ENCODE results near the gene SIPA1L3.
"Not testable (repeated sequence)": the region's sequence is repeated elsewhere in the genome, so short reads cannot be mapped to it uniquely, and the experiment has no call there.

SIPA1L3 gene

DNA sequence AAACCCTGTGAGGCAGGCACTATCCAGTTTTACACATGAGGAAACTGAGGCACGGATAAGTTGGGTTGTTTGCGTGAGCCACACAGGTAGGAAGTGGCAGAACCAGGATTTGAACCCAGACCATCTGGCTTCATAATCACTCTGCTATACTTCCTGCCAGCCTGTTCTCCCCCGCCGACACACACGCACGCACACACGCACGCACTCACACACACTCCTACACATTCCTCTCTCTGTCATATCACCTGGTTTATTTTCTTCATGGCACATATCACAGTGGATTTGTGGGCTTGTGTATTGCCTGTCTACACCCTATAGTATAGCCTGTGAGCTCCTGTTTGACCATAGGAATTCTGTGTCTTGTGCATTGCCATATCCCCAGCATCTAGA is 140.0 kb downstream of the SIPA1L3 start:
- no peak for DNase-seq

DNA sequence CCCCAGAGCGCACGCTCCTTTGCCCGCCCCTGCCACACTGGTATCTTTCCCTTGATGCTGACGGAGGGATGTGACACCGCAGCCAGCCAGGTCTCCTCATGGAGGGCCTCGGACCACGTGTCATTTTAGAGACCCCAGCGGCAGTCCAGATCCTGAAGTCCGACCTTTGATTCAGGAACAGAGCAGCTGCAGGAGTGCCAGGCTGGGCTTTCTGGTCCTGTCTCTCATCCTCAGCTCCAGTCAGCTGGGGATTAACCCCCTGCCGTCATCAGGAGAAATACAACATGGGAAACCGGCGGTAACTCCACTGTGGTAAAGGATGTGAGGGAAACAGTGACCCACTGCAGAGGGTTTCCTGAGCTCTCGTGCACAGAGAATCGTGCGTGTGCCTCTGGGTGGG is 140.6 kb downstream of the SIPA1L3 start:
- no peak for DNase-seq

DNA sequence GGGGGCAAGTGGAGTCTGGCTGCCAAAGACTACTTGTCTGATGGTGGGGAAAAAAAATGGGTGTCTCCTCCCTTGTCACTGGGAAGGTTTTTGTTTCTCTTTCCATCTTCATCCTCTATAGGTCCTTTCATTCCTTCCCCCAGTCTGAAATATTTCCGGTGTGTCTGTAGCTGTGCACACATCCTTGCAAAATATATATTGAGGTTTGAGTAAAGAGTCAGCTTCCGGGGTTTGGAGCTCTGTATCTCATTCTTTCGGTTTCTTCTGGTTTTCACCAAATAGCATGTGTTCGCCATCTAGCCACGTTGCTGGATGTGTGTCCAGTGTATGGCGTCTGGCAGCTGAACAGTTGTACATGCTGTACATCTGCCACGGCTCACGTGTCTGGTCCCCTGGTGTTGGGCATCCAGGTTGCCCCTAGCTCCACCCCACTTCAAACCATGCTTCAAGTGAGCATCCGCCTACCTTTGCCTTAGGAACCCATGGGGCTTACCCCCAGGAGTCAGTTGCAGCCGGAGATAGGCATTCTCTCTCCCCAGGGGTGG is 142.2 kb downstream of the SIPA1L3 start:
- no peak for DNase-seq

DNA sequence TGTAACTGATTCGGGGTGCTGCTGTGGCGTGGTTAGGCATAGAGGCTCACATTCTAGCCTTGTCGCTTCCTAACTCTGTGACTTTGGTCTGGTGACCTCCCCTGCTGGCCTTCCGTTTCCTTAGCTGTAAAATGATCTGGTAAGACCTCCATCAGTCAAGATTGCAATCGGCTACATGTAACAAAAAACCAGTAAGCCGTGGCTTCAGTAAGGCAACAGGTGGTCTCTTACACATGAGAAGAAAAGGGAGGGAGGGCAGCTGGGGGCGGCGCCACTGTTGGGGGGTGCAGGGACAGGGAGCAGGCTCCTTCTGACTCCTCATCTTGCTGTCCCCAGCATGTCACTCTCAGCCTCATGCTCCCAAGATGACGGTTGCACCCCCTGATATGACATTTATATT is 148.0 kb downstream of the SIPA1L3 start:
- DNase-seq: no peak

DNA sequence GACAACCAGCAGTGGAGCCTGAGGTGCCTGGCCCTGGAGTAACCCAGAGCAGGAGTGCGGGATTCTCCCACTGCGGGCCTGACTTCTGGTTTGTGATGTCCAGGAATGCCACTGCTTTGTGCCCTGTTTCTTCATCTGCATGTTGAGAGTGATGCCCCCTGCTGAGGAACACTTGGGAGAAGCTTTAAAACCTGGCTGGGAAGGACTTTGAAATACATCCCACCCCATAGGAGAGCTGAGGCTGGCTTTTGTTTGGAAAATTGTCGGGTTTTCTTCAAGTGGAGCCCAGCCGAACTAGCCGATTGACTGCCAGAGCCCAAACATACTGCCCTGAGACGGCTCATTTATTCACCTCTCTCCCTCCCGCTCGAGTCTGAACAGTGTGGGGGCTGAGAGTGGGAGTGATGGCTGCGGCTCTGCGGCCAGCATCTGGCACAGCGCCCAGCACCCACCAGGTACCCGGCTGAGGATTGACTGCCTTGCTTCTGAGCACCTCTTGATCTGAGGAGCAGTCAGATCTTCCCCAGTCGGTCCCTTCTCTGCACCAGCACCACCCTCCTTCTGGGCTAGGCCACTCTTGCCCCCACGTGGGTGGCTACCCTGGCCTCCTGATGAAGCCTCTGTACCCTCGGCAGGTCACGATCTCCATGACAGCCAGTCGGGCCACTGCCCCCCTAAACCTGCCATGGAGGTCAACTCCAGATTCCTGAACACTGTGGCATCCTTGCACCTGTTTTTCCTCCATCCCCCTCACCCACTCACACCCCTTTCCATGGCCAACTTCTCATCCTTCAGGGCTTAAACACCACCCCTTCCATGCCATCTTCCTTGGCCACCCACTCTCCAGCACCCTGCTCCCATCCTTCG is 148.9 kb downstream of the SIPA1L3 start:
- no peak for DNase-seq

DNA sequence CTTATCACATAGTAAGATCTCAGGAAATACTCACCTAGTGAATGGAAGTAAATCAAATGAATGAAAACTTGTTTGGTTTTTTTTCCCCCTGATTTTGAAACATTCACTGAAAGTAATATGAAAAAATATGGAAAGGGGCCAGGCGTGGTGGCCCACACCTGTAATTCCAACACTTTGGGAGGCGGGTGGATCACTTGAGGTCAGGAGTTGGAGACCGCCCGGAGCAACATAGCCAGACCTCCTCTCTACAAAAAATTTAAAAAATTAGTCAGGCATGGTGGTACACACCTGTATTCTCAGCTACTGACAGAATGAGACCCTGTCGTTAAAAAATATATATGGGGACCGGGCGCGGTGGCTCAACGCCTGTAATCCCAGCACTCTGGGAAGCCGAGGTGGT is 149.6 kb downstream of the SIPA1L3 start:
- DNase-seq: no peak

DNA sequence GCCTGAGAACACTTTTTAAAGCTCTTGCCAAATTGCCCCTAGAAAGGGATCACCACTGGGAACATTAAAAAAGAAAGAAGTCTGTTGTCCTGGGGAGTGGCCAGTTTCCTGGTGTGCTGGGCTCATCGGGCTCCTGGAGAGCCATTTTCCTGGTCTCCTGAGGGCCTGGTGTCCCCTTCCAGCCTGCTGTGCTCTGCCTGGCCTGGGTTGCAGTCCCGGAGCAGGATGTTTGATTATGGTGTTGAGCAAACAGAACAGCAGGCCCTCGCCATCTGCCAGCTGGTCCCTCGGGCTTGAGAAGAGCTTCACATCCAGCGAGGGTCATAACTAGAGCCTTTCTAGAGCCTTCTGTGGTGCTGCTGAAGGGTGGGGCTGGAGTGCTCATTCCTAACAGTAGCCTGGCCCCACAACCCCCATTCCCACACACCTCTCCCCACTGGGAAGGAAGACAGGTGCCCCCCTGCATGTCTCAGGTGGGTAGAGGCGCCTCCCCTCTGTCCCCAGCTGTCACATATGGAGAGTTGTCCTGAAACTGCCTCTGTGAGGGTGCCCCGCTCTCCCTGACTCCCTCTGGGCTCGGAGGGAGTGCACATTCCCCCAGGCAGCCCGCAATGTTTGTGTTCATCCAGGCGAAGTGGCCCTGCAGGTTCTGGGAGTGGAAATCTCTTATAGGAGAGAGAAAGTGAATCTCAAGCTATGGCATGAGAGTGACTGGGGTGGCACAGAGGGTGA is 151.1 kb downstream of the SIPA1L3 start:
- no peak for DNase-seq

DNA sequence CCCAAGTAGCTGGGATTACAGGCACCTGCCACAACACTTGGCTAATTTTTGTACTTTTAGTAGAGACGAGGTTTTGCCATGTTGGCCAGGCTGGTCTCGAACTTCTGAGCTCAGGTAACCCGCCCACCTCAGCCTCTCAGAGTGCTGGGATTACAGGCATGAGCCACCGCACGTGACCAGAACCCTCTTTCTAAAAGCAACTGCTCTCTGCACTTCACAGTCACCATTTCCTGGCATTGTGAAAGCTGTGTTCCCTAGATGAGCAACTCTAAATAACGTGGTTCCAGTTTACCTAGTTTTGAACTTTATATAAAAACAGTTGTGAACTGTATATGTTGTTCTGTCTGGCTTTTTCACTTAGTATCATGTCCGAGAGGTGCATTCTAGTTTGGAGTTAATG is 152.9 kb downstream of the SIPA1L3 start:
- DNase-seq: no peak

DNA sequence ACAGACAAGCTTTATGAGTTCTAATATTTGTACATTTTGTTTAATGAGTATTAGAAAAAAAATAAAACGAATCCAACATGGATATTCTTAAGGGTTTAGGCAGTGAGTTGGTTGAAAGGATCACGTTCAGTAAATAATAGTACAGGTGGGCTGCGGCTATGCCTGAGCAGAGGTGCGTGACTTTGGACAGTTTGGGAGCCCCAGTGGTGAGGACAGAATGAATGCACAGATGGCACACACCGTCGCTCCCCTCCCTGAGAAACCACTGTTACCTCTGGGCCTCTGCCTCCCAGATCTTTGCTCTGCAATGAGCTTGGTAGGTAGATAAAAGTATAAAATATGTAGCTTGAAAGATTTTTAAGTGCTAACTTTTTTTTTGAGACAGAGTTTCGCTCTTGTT is 153.3 kb downstream of the SIPA1L3 start:
- DNase-seq: no peak

DNA sequence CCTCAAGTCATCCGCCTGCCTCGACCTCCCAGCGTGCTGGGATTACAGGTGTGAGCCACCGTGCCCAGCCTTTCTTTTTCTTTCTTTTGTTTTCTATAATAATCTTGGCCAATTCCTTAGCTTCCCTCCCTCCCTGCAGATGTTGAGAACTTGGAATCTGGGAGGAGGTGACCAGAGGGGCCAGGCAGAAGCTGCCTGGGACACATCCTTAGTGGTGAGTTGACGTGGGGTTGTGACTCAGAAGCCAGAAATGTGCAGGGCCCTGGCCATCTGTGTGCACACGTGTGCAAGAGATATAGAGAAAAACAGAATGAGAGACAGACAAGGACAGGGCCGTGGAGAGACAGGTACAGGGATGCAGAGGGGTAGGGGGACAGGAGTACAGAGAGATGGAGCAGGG is 154.3 kb downstream of the SIPA1L3 start:
- DNase-seq: no peak

DNA sequence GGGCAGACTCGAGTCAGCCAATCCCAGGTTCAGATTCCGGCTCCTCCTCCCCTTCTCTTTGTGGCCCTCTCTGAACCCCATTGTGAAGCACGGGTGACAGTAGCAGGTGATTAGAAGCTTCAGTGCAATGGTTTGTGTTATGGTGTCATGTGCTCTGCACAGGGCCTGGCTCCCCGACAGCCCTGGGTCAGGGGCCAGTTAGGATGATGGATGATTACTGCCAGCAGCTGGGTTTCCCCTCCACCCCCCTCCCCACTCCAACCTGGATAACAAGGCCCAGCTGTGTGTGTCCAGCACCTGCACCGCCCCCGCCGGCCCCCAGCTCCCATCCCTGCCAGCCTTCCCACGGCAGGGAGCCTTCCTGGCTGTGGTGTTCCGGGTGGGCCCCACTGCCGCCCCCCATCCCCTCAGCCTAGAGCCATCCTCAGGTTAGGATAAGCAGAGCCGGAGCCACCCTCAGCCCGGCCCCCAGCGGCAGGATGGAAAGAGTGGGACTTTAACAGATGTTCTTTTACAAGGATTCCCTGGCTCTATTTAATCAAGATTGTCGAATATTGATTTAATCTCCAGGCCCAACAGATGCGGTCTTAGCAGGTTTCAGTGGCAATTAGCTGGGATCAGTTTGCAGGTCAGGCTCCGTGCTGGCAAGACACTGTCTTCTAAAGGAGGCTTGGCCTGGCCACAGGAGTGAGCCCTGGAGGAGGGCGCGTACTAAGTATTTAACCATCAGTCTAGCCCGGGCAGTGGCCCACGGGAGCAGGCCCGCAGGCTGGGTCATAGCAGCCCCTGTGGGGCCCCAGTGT is 156.2 kb downstream of the SIPA1L3 start:
- DNase-seq: no peak

DNA sequence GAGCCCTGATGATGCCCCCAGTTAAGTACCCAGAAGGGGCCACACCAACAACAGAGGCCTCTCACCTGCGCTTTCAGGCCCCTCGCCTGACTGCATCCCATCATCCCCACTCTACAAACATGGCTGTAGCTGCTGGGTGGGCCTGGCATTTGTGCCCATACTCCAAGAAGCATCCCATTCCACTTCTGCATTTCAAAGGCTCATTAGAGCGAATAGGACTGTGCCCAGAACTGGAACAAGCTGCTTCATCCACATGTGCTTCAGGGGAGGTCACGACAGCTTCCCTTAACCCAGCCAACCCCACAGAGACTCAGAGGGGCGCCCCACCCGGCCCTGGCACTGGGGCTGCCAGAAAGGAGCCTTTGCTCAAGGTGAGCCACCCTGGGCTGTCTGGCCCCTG is 156.9 kb downstream of the SIPA1L3 start:
- no peak for DNase-seq

DNA sequence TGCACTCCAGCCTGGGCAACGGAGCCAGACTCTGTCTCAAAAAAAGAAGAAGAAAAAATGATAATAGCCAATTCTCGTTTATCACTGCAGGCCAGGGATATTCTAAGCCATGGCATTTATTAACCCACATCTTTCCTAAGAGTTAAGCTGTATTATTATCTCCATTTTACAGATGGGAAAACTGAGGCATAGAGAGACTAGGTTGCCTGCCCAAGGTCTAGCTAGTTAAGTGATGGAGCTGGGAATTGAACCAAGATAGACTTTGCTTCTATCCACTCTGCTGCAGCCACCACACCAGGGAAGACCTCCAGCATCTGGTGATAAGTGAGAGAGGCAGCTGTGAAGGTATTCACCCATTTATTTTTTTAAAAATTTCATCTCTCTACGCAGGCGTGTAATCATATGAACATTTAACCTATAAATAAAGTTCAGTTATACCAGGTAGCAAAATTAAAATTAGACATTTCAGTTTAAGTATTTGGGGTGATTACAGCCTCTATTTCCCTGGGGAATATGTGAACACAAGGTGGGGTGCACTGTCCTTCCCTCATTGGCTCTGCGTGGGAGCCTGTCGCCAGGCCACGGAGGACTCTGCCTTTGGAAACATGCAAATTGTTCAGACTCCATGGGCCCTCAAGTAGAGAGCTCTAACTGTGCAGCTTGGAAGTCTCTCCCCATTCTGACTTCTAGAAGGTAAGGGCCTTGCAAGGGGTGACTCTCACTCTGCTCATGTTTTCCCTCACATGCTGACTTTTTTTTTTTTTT is 157.8 kb downstream of the SIPA1L3 start:
- DNase-seq: no peak

DNA sequence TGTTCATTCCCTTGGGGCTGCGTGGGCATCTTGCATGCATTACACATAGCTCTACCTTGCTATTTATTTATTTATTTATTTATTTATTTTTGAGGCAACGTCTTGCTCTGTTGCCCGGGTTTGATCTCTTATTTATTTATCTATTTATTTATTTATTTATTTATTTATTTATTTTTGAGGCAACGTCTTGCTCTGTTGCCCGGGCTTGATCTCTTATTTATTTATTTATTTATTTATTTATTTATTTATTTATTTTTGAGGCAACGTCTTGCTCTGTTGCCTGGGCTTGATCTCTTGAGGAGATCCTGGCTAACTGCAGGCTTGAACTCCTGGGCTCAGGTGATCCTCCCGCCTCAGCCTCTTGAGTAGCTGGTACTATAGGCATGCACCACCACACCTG is 158.8 kb downstream of the SIPA1L3 start:
- not testable (repeated sequence) for DNase-seq

DNA sequence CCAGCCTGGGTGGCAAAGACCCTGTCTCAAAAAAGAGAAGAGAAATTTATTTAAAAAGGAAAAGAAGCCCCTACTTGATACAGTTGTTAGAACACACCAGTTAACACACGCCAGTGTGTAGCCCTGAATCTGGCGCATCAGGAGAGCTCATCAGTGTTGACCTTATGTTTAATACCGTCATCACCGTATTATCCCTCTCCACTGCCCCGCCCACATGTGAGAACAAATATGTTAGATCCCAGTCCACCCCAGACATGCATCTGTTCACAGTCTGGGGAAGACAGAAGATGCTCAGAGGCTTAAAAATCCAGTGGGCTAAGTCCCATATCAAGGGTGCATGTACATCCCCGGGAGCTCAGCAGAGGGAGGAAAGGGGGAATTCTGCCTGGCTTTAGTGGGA is 161.8 kb downstream of the SIPA1L3 start:
- no peak for DNase-seq

DNA sequence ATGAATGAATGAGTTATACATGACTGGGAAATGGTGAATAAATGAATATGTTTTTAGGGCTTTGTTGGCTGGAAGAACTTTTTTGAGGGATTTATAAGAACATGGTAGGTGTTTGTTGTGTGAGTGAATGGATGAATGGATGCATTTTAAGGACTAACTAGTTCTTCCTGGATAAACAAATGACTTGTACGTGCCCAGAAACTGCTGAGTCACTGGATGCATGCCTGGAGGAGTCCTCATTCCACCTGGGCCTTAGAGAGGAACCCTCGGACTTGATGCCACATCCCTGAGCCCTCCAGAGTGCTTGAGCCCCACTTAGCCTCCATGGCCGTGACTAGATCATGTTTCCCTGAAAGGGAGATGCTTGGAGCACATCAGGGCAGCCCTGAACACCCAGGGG is 163.6 kb downstream of the SIPA1L3 start:
- no peak for DNase-seq

DNA sequence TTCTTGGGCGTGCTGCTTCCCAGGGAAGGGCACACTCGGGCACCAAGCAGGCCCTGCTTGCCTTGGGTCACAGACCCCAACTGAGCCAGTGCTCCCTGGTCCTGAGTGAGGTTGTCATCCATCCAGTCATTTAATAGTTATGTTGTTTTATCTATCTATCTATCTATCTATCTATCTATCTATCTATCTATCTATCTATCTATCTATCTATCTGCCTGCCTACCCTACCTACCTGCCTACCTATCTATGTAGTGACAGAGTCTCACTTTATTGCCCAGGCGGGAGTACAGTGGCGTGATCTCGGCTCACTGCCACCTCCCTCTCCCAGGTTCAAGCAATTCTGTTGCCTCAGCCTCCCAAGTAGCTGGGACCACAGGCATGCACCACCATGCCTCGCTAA is 164.0 kb downstream of the SIPA1L3 start:
- not testable (repeated sequence) for DNase-seq

DNA sequence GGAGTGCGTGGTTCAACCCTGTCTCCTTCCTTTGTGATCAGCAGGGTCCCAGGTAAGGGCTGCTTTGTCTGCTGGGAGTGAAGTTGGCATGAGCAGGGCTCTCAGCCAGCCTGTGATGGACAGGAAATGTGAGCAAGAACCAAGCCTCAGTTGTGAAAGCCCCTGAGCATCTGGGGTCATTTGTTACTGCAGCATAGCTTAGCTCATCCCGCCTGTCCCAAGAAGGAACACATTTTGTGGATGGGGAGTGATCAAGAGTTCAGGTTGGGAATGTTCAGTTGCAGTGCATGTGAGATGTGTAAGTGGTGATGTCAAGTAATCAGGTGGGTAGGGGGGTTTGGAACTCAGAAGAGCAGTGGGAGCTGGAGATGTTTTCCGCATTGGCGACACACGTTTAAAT is 164.6 kb downstream of the SIPA1L3 start:
- no peak for DNase-seq

DNA sequence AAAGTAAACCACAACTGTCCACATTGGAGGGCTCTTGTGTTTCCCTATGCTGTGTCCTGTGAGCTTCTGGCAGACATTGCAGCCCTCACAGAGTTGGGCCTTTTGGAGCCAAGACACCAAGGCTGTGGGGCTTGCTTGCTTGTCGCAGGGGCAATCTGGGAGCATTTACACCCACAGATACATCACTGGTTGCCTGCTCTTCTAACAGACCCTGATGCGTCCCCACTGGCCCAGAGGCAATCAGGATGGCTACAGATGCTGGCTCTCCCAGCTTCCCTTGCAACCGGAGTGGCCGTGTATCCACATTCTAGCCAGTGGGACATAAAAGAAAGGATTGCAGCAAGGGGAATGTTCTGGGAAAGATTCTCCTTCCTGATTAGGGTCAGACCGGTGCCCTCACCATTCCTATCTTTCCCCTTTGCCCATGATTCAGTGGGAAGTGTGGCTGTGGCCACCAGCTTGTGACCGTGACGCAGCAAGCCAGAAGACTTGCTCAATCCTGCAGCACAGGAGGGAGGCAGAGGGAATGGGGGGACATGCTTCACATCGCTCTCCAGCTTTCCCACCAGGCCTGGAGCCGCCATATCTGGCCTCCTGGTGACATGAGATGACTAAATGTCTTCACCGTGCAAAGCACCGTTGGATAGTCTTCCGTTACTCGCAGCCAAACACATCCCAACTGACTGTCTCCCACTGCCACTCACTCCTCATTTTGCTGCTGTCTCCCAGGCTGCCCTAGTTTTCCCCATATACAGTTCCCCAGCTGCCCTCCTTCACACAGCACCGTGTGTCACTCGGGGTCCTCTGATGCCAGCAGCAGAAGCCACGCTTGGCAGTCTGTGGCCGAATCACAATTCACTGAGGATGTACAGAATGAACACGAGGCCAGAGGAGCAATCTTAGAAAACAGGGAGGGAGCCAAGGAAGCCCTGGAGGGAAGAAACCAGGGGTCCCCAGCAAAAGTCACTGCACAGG is 166.1 kb downstream of the SIPA1L3 start:
- no peak for DNase-seq

DNA sequence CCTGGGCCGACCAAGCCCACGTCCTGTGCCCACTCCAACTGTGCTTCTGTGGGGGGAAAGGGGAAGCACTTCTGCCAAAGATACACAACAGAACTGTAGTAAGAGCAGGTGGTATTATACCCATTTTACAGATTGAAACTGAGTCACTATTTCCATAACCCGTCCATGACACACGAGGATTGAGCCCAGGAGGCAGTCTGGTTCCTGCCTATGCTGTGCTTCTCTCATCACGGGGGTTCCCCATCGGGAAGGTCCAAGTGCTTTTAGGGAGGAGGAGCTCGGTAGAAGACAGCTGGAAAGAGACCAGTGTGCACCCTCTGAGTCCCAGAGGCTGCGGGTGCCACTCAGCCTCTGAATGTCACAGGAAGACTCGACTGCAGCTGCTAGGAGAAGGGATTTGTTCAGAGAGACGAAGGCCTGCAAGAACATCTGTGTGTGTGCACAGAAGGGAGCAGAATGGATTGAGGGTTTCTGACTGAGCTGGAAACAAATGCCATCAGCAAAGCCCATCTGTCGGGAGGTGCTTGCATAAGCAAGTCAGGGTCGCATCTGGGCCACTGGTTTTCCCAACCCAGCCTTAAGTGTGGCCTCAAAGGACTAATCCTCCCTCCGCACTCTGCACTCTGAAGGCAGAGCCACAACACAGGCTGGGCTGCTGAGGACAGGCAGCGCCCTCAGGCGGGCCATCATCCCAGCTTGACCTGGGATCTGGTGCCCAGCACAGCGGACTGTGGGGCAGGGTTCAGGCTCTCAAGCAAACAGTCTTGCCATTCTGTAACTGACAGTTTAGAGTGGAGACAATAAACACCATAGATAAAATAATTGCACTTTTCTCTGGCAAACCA is 167.1 kb downstream of the SIPA1L3 start:
- DNase-seq: no peak

All from hematopoietic multipotent progenitor cell treated with erythropoietin and hydrocortisone succinate and interleukin-3 and kit ligand, for 8 days (in vitro differentiated cells).